GM23338 (cell line): Measurements from ENCODE around the gene ATG2A. TPM values are rescaled to one million over a fixed set of nuclear protein-coding genes. Genes with fewer than 3 reads are reported as not detected.

ENCODE experiments used
- ATAC-seq: fragments of 200-7000 bp; cut with Tn5 transposase; 3 replicates; pipeline ENCODE4 v1.9.1; 2020
- DNase-seq: peaks from one replicate; pipeline ENCODE4 v3.0.0-alpha.2; 2015; ENCODE audit warnings: low spot score
- H2AFZ ChIP-seq: fragments of 200-600 bp; sonication (generic); 2 replicates; pipeline ENCODE4 v1.8.0; 2016; ENCODE audit warnings: antibody characterized with exemption, mild to moderate bottlenecking, moderate library complexity
- H3F3A ChIP-seq: fragments of 200-600 bp; sonication (generic); replicated peaks from 2 replicates; pipeline ENCODE4 v1.8.0; 2017; ENCODE audit warnings: antibody characterized with exemption, mixed run types, low read depth
- H3K27ac ChIP-seq: fragments of 200-600 bp; sonication (generic); 2 replicates; pipeline ENCODE4 v1.6.1; 2016; ENCODE audit warnings: low read depth
- H3K27me3 ChIP-seq: fragments of 200-600 bp; sonication (generic); 2 replicates; pipeline ENCODE4 v1.8.0; 2016; ENCODE audit warnings: mild to moderate bottlenecking, mixed run types, moderate library complexity; ENCODE audit not compliant: insufficient read depth
- H3K36me3 ChIP-seq: fragments of 200-600 bp; sonication (generic); 2 replicates; pipeline ENCODE4 v1.8.0; 2016; ENCODE audit warnings: mild to moderate bottlenecking; ENCODE audit not compliant: insufficient read depth
- H3K4me1 ChIP-seq: fragments of 200-600 bp; sonication (generic); 2 replicates; pipeline ENCODE4 v1.8.0; 2016; ENCODE audit warnings: mild to moderate bottlenecking, moderate library complexity; ENCODE audit not compliant: insufficient read depth
- H3K4me2 ChIP-seq: fragments of 200-600 bp; sonication (generic); 2 replicates; pipeline ENCODE4 v1.7.1; 2017; ENCODE audit warnings: mixed run types
- H3K4me3 ChIP-seq: fragments of 200-600 bp; sonication (generic); 2 replicates; pipeline ENCODE4 v1.6.1; 2016; ENCODE audit warnings: mixed run types
- H3K79me2 ChIP-seq: fragments of 200-600 bp; sonication (generic); replicated peaks from 2 replicates; pipeline ENCODE4 v1.8.0; 2017; ENCODE audit warnings: mild to moderate bottlenecking; ENCODE audit not compliant: insufficient read depth
- H3K9me2 ChIP-seq: fragments of 200-600 bp; sonication (generic); 2 replicates; pipeline ENCODE4 v1.8.0; 2017; ENCODE audit not compliant: insufficient read depth
- H4K20me1 ChIP-seq: fragments of 200-600 bp; sonication (generic); replicated peaks from 2 replicates; pipeline ENCODE4 v1.8.0; 2017; ENCODE audit warnings: mild to moderate bottlenecking; ENCODE audit not compliant: insufficient read depth
- H3K27ac Mint-ChIP-seq: 2 replicates; pipeline ENCODE4 v1.8.0; 2020; ENCODE audit warnings: inconsistent platforms, mild to moderate bottlenecking, moderate library complexity, mixed read lengths
- H3K27me3 Mint-ChIP-seq: 3 replicates; pipeline ENCODE4 v1.8.0; 2022; ENCODE audit warnings: low read depth, mild to moderate bottlenecking, moderate library complexity, mixed read lengths, inconsistent platforms; ENCODE audit not compliant: insufficient read depth, poor library complexity
- H3K36me3 Mint-ChIP-seq: 3 replicates; pipeline ENCODE4 v1.8.0; 2021; ENCODE audit warnings: low read depth, mild to moderate bottlenecking, inconsistent platforms, moderate library complexity, mixed read lengths
- H3K4me1 Mint-ChIP-seq: 3 replicates; pipeline ENCODE4 v1.8.0; 2020; ENCODE audit warnings: mild to moderate bottlenecking, inconsistent platforms, mixed read lengths
- H3K4me3 Mint-ChIP-seq: 3 replicates; pipeline ENCODE4 v1.8.0; 2021; ENCODE audit warnings: moderate library complexity, mild to moderate bottlenecking, inconsistent platforms, mixed read lengths
- H3K9me3 Mint-ChIP-seq: 3 replicates; pipeline ENCODE4 v1.8.0; 2020; ENCODE audit warnings: moderate library complexity, mild to moderate bottlenecking, inconsistent platforms, mixed read lengths
- CREB1 ChIP-seq: fragments of 250-450 bp; sonication (Bioruptor Pico); IDR thresholded peaks from 2 replicates; pipeline ENCODE4 v1.5.0; 2020; ENCODE audit warnings: low read depth, mild to moderate bottlenecking, moderate library complexity
- CTCF ChIP-seq, 2 experiments: fragments of 200-600 bp in 1 of 2; sonication (generic) in 1 of 2; conservative IDR thresholded peaks; 2 replicates each; pipeline versions ENCODE4 v1.5.1 to v1.6.1; 2016 to 2017; ENCODE audit warnings: antibody characterized with exemption in 2 of 2, low read depth in 2 of 2, mild to moderate bottlenecking in 2 of 2, moderate library complexity in 1 of 2
- EZH2phosphoT487 ChIP-seq: fragments of 200-600 bp; sonication (generic); IDR thresholded peaks from one replicate; pipeline ENCODE4 v1.8.1; 2018; ENCODE audit warnings: antibody characterized with exemption; ENCODE audit not compliant: unreplicated experiment
- JUNB ChIP-seq: IDR thresholded peaks from one replicate; pipeline ENCODE4 v1.6.1; 2016; ENCODE audit warnings: antibody characterized with exemption; ENCODE audit not compliant: unreplicated experiment
- NANOG ChIP-seq: IDR thresholded peaks from 2 replicates; pipeline ENCODE4 v1.6.1; 2016; ENCODE audit warnings: antibody characterized with exemption, borderline replicate concordance
- POLR2AphosphoS5 ChIP-seq: IDR thresholded peaks from 2 replicates; pipeline ENCODE4 v1.6.1; 2016; ENCODE audit warnings: antibody characterized with exemption, low read depth
- ZNF114 ChIP-seq: fragments of 250-450 bp; sonication (Bioruptor Pico); IDR thresholded peaks from 2 replicates; pipeline ENCODE4 v1.5.0; 2020; ENCODE audit warnings: mild to moderate bottlenecking, moderate library complexity
- ZNF331 ChIP-seq: fragments of 250-450 bp; sonication (Bioruptor Pico); IDR thresholded peaks from 2 replicates; pipeline ENCODE4 v1.5.0; 2020; ENCODE audit warnings: low read depth, mild to moderate bottlenecking, moderate library complexity
- polyA plus RNA-seq: library from polyadenylated mRNA; unstranded; fragments of >200 nt; fragmentation: Nextera tagmentation; extraction: Ambion mirVana; gene quantifications from 2 replicates; pipeline ENCODE4 v1.2.1, GENCODE V29; 2016
- total RNA-seq: library from RNA; depleted of rRNA; stranded (reverse); fragments of >200 nt; shearing (Covaris generic); gene quantifications from 2 replicates; pipeline ENCODE4 v1.2.3, GENCODE V29; 2014
- TF ChIP-seq, protein P1 (sequence below): IDR thresholded peaks from one replicate; pipeline ENCODE4 v1.6.1; 2018; ENCODE audit warnings: antibody characterized with exemption; ENCODE audit not compliant: unreplicated experiment

ATG2A gene
- total and polyA plus RNA-seq, 2 experiments from 2014 or later, result 8.7 to 31.7 TPM

GRCh38 chr11:64870176-64870892, 46.7 kb downstream of the ATG2A start:
- DNase-seq (no peak), ATAC-seq (no peak)
- TF ChIP-seq EZH2phosphoT487, result no peak
- no peak for TF ChIP-seq JUNB
- no peak for TF ChIP-seq NANOG
- TF ChIP-seq ZNF114 (CRISPR knock-in tag), result no peak
- TF ChIP-seq, protein P1, sequence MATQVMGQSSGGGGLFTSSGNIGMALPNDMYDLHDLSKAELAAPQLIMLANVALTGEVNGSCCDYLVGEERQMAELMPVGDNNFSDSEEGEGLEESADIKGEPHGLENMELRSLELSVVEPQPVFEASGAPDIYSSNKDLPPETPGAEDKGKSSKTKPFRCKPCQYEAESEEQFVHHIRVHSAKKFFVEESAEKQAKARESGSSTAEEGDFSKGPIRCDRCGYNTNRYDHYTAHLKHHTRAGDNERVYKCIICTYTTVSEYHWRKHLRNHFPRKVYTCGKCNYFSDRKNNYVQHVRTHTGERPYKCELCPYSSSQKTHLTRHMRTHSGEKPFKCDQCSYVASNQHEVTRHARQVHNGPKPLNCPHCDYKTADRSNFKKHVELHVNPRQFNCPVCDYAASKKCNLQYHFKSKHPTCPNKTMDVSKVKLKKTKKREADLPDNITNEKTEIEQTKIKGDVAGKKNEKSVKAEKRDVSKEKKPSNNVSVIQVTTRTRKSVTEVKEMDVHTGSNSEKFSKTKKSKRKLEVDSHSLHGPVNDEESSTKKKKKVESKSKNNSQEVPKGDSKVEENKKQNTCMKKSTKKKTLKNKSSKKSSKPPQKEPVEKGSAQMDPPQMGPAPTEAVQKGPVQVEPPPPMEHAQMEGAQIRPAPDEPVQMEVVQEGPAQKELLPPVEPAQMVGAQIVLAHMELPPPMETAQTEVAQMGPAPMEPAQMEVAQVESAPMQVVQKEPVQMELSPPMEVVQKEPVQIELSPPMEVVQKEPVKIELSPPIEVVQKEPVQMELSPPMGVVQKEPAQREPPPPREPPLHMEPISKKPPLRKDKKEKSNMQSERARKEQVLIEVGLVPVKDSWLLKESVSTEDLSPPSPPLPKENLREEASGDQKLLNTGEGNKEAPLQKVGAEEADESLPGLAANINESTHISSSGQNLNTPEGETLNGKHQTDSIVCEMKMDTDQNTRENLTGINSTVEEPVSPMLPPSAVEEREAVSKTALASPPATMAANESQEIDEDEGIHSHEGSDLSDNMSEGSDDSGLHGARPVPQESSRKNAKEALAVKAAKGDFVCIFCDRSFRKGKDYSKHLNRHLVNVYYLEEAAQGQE, result no peak
- TF ChIP-seq ZNF331 (CRISPR knock-in tag), result no peak
- no peak for TF ChIP-seq POLR2AphosphoS5
- TF ChIP-seq CTCF (conservative IDR thresholded peaks at IDR 0.05; ENCODE audit: low read depth in 2 of 2), result no peak
- no peak for TF ChIP-seq CREB1 (CRISPR knock-in tag)
- H3K27ac ChIP-seq, result no peak overlapping the region
- peaks cover 9% of the 10 kb centered on the region for H3K79me2 ChIP-seq
- Mint-ChIP-seq H3K4me3 (no peak overlapping the region), H3K36me3 (peaks cover 6% of the 10 kb centered on the region; the same call in 2 of the 3 replicates), H3K27ac (peak overlapping the region; percentile 56; the same call in 1 of the 2 replicates), H3K27me3 (peaks cover 4% of the 10 kb centered on the region), H3K9me3 (no peaks in the 10 kb centered on the region), H3K4me1 (peaks cover 3% of the 10 kb centered on the region; the same call in 1 of the 3 replicates)
- H3K4me2 ChIP-seq, result no peak overlapping the region
- H4K20me1 ChIP-seq, result no peaks in the 10 kb centered on the region
- H3K4me1 ChIP-seq, result no peaks in the 10 kb centered on the region
- no peak overlapping the region for H3K4me3 ChIP-seq
- H3K9me2 ChIP-seq, result no peaks in the 10 kb centered on the region
- no peak overlapping the region for H2AFZ ChIP-seq
- no peaks in the 10 kb centered on the region for H3F3A ChIP-seq
- no peaks in the 10 kb centered on the region for H3K36me3 ChIP-seq
- no peaks in the 10 kb centered on the region for H3K27me3 ChIP-seq
